NOMO-1 treated with DMSO at 0.1 percent for 48 hours (cell line): ENCODE data around the gene RPL29.
"Not testable (repeated sequence)": the region's sequence is repeated elsewhere in the genome, so short reads cannot be mapped to it uniquely, and the experiment has no call there.

Experiments used
- DNase-seq: peaks from one replicate; lab custom pipeline; 2025; ENCODE audit not compliant: unreplicated experiment; lab: John Stamatoyannopoulos, UW

RPL29 gene

GRCh38 chr3:51995346-51996163 is at the start of gene RPL29:
RPL29 (minus strand) TSS chr3:51995895; CDS start chr3:51995461, 434 bp downstream.
- peak; percentile 95 for DNase-seq

DNA sequence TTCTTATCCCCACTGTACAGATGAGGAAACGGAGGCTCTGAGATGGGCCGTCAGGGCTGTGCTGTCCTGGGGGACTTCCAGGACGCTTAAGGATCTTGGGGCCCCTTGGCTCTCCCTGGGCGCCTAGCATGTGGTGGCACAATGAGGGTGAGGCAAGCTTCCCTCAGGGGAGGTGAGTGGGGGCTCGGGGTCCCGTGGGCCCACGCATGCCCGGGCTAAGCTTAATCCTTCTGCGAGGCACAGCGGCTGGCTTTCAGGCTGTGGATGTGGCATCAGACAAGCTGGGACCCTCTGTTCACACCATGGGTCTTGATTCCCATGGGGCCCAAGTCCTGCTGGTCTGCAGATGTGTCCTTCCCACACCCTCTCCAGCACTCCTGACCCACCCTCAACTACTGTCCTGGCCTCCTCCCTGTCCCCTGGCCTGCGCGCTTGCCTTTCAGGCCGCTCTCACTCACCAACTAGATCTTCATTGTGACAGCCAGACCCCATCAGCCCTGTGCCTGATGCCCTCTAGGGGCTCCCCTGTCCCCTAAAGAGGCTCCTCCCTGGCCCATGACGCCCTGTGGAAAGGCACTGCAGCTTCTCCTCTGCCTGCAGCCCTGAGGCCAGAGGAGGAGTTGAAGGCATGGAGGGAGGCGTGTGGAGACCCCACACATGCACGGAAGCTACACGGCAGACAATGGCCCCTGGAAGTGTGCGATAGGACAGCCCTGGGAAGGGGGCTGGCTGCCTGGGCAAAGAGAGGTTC is 49.3 kb upstream of the RPL29 start:
- DNase-seq: no peak

GRCh38 chr3:52043750-52044149 is 48.1 kb upstream of the RPL29 start:
- no peak for DNase-seq

DNA sequence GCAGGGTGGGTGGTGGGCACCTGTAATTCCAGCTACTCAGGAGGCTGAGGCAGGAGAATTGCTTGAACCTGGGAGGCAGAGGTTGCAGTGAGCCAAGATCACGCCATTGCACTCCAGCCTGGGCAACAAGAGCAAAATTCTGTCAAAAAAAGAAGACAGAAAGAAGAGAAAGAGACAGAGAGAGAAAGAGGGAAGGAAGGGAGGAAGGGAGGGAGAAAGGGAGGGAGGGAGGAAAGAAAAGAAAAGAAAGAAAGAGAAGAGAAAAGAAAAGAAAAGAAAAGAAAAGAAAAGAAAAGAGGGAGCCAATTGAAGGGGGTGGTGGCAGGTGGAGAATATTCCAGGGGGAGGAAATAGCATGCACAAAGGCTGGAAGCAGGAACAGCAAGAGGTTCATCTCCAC is 47.3 kb upstream of the RPL29 start:
- DNase-seq: not testable (repeated sequence)

DNA sequence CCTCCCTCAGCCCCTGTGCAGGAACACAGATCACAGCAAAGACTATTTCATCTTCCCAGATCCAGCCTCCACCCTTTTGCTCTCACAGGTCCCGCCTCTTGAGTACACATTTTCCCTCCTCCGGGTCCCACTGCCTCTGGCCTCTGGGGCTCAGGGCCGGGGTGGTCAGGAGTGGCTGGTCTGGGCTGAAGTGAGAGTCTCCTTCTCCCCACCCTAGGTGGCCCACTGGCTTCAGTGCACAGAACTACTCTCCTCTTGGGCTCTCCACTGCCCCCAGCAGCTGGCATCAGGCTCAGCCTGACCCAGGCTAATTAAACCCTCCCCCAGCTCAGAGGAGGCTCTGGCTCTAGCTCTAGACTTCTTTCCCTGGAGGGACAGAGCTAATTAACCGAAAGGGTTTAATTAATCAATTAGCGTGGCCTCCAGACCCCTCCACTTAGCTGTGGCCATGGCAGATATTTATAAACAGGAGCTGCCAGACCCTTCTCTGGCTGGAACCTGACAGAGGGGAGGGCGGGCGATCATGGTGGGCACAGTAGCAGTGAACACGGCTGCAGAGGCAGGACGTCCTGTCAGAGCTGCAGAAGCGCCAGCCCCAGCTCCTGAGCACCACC is 45.5 kb upstream of the RPL29 start:
- DNase-seq: no peak

GRCh38 chr3:52040600-52040999 is 44.9 kb upstream of the RPL29 start:
- DNase-seq: no peak

DNA sequence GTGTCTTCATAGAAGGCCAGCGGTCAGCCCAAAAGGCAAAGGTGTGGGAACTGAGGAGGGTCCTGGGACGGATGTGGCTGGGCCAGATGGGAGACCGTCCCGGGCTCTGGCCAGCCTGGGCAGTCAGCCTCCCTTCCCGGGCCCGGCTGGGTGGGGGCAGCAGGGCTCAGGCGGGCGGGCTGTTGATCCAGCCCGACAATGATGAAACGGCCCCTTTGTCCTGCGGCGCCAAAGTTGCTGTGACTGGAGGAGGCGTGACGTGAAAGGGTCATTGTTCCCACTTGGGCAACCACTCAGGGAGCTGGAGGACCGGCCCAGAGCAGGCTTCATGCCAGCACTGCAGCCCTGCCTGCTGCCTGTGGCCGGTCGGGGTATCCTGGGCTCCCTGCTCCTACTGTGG is 44.2 kb upstream of the RPL29 start:
- no peak for DNase-seq

DNA sequence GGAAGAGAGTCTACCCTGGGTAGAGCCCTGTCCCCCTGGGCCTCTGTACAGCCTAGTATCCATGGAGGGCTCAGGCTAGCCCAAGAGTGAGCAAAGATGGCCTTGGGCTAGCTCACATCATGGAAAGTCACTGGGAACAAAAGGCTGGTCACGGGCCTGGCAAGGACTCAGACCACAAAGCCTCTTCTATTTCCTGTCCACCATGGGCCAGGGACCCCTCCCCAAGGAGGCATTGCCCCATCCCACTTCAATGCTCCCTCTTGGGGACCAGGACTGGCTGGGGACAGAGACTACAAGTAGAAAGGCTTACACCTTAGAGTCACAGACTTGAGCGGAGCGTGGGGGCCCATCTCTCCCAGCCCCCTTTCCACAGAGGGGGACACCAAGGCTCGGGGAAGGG is 43.7 kb upstream of the RPL29 start:
- no peak for DNase-seq

DNA sequence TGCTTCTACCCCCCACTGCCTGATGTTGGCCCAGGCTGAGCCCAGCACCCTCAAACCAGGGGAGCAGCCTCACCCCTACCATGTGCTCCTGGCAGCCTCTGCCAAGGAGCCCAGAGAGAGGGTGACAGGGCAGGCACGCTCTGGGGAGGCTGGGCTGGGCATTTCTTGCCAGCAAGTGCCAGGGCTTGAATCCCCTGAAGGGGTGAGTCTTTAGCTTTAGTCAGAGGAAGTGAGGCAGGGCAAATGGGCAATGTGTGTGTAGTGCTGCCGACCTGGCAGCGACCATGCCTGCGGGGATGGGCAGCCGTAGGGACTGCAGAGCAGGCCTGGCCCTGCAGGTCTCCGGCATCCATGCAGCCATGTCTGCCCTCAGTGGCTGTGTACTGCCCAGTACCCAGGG is 42.5 kb upstream of the RPL29 start:
- no peak for DNase-seq

- DNase-seq: no peak
These were observed 41.6 kb upstream of the RPL29 start for GRCh38 chr3:52037291-52037690.

- no peak for DNase-seq
These were observed 41.1 kb upstream of the RPL29 start for GRCh38 chr3:52036829-52037228.

- DNase-seq: no peak
These were observed 40.6 kb upstream of the RPL29 start for GRCh38 chr3:52036222-52036694.

DNA sequence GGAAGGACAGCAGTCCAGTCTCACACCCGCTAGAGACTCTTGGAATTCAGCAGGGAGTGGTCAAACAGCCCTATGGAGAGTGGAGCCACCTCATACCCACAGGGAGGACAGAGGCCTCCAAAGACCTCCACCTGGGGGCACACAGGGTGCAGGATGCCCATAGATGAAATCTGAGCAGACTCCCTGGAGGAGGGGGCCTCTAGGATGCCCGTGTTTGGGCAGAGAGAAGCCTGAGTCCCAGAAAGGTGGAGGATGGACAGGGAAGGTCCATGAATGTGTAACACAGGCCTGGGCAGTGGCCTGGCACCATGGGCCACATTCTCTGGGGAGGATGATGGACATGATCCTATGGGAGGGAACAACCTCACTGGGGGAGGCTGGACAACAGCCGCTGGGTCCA is 39.0 kb upstream of the RPL29 start:
- no peak for DNase-seq

DNA sequence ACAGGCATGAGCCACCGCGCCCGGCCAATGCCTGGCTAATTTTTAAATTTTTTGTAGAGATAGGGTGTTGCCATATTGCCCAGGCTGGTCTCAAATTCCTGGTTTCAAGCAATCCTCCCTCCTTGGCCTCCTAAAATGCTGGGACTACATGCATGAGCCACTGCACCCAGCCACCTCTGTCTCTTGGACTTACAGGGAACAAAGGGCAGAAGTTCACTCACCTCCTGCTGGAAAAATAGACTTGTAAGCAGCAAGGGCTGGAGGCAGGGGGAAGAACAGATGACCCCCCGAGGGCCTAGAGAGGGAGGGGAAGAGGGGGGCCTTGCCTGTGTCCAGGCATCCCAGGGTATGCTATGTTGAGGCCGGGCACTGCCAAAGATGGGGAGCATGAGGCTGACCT is 38.5 kb upstream of the RPL29 start:
- DNase-seq: no peak

DNA sequence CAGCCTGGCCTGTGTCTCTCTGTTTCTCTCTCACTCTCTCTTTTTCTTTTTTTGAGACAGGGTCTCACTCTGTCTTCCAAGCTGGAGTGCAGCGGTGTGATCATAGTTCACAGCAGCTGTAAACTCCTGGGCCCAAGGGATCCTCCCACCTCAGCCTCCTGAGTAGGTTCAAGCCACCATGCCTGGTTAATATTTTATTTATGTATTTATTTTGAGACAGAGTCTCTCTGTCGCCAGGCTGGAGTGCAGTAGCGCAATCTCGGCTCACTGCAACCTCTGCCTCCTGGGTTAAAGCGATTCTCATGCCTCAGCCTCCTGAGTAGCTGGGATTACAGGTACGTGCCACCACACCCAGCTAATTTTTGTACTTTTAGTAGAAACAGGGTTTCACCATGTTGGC is 38.1 kb upstream of the RPL29 start:
- not testable (repeated sequence) for DNase-seq

DNA sequence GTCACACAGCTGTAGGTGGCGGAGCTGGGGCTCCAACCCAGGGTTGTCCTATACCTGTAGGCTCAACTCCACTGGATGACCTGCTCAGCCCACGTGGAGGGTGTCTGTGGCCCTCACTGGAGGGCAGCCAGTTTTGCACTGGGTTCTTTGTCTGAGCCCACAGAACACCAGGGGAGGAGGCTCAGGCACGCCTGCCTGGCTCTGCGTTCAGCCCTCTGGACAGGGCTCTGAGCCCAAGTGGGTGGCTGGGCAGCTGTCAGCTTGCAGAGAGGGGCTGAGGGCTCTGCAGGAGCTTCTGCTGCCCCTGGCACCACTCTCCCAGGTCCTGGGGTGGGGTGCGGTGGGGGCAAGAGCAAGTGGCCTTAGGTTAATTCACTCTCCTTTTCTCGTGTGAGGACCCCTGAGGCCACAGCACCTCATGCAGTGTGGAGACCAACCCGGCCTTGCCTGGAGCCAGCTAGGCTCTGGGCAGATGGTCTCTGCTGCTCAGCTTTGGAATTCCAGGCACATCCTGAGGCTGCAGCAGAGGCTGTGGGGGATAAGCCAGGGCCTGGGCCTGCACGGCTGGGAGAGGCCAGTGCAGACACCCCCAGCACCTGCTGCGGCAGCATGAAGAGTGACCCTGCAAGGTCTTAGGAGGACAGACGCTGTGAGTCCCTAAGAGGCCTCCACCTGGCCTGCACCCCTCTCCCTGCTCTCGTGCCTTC is 37.2 kb upstream of the RPL29 start:
- no peak for DNase-seq

DNA sequence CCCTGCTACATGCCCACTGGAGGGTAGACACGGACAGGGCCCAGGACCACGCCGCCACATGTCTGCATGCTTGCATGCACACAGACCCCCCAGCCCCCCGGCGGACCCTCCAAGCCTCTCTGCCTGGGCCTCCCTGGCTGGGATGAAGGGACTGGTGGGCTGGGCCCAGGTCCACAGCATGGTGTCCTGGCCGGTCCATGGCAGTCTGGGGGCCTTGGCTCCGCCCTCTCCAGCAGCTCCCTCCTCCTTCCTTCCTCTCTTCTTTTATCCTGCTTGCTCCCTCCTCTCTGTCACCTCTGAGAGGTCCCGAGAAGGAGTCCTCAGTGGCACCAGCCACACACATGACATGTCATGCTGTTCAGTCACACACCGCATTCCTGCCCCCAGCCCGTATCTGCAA is 36.2 kb upstream of the RPL29 start:
- DNase-seq: no peak

DNA sequence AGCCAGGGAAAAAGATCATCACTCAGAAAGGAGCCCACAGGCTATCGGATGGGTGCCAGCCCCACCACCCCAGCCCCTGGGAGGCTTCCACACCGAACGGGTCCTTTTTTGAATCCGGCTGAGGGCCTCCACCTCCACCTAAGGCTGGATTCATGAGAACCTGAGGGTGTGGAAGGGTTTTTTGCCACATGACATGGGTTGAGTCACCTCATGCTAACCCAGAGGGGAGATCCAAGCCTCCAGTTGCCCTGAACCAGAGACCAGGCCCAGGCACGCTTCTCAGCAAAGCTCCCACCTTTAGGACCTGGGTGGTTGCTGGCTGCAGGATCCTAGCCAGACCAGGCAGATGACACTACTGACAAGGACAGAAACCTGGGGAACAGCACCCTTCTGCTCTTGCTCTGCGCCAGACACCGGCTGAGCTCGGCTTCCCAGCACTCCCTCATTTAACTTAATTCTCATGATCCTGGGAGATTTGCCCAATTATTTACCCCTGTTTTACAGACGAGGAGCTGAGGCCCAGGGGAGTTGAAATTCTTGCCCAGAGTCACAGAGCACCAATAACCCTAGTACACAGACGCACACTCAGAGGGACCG is 35.1 kb upstream of the RPL29 start:
- no peak for DNase-seq

- DNase-seq: no peak
These were observed 33.8 kb upstream of the RPL29 start for GRCh38 chr3:52029535-52029934.

DNA sequence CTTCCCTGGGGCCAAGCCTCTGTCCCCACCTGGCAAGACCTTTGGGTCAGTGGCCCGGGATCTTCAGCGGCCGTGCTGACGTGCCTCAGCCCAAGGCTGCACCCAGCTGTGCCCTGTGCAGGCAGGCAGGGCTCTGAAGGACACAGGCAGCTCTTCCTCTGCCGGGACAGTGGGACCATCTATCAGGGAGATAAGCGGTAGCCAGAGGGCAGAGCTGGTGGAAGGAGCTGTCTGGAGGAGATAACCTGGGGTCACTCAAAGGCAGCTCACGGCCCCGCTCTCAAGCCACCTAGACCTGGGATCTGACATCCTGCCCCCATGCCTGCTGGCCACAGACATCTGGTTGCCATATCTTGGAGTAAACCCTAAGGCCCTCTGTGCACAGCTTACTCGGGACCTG is 33.4 kb upstream of the RPL29 start:
- DNase-seq: no peak

GRCh38 chr3:52028572-52028971 is 32.9 kb upstream of the RPL29 start:
- no peak for DNase-seq
